Parathyroid adenoma (tissue), 2 donors: ENCODE data around the gene SH3D21.

Experiments used
- H2AFZ ChIP-seq: fragments of 300-600 bp; sonication (generic); one replicate; pipeline ENCODE4 v1.7.0; 2017; ENCODE audit warnings: antibody characterized with exemption, mild to moderate bottlenecking
- H3K27ac ChIP-seq: fragments of 300-600 bp; sonication (generic); one replicate; pipeline ENCODE4 v1.7.0; 2017
- H3K27me3 ChIP-seq: fragments of 300-600 bp; sonication (generic); one replicate; pipeline ENCODE4 v1.7.0; 2017; ENCODE audit warnings: low read length; ENCODE audit not compliant: control insufficient read depth, insufficient read depth
- H3K36me3 ChIP-seq: fragments of 300-600 bp; sonication (generic); one replicate; pipeline ENCODE4 v1.7.0; 2017; ENCODE audit warnings: low read length; ENCODE audit not compliant: control insufficient read depth, insufficient read depth
- H3K4me1 ChIP-seq: fragments of 300-600 bp; sonication (generic); one replicate; pipeline ENCODE4 v1.7.0; 2017; ENCODE audit warnings: control low read depth
- H3K4me2 ChIP-seq: fragments of 300-600 bp; sonication (generic); one replicate; pipeline ENCODE4 v1.7.0; 2017; ENCODE audit warnings: low read length
- H3K4me3 ChIP-seq: fragments of 300-600 bp; sonication (generic); one replicate; pipeline ENCODE4 v1.7.0; 2017; ENCODE audit warnings: low read depth, low read length
- H3K79me2 ChIP-seq: fragments of 300-600 bp; sonication (generic); one replicate; pipeline ENCODE4 v1.7.0; 2017; ENCODE audit warnings: control low read depth
- H3K9ac ChIP-seq: fragments of 300-600 bp; sonication (generic); one replicate; pipeline ENCODE4 v1.7.0; 2017; ENCODE audit warnings: mild to moderate bottlenecking
- H3K9me3 ChIP-seq: fragments of 300-600 bp; sonication (generic); one replicate; pipeline ENCODE4 v1.7.0; 2017; ENCODE audit warnings: low read length; ENCODE audit not compliant: control insufficient read depth
- CTCF ChIP-seq: fragments of 300-600 bp; sonication (generic); IDR thresholded peaks from one replicate; pipeline ENCODE4 v1.7.0; 2017; ENCODE audit warnings: antibody characterized with exemption, mild to moderate bottlenecking
- donor health status: primary hyperparathyroidism.

Gene SH3D21

GRCh38 chr1:36321119-36321951 lies 15.2 kb downstream of the SH3D21 start:
- H3K4me1 ChIP-seq = no peaks in the 10 kb centered on the region
- no peaks in the 10 kb centered on the region for H3K9me3 ChIP-seq
- no peak overlapping the region for H2AFZ ChIP-seq
- H3K27ac ChIP-seq = no peak overlapping the region
- H3K4me3 ChIP-seq = no peak overlapping the region
- H3K27me3 ChIP-seq = no peaks in the 10 kb centered on the region
- H3K4me2 ChIP-seq = no peak overlapping the region
- no peaks in the 10 kb centered on the region for H3K36me3 ChIP-seq
- no peaks in the 10 kb centered on the region for H3K79me2 ChIP-seq
- TF ChIP-seq CTCF = no peak
- H3K9ac ChIP-seq = no peak overlapping the region

GRCh38 chr1:36322041-36322785 lies 16.0 kb downstream of the SH3D21 start:
- H3K27ac ChIP-seq = no peak overlapping the region
- H3K4me1 ChIP-seq = no peaks in the 10 kb centered on the region
- H3K9ac ChIP-seq = no peak overlapping the region

GRCh38 chr1:36322786-36323635 lies 16.8 kb downstream of the SH3D21 start:
- no peaks in the 10 kb centered on the region for H3K4me1 ChIP-seq
- no peaks in the 10 kb centered on the region for H3K79me2 ChIP-seq
- no peak for TF ChIP-seq CTCF
- no peaks in the 10 kb centered on the region for H3K27me3 ChIP-seq
- peak overlapping the region; percentile 42 for H3K27ac ChIP-seq
- H3K9me3 ChIP-seq = no peaks in the 10 kb centered on the region
- no peak overlapping the region for H3K9ac ChIP-seq
- peak overlapping the region; percentile 85 for H2AFZ ChIP-seq
- H3K36me3 ChIP-seq = no peaks in the 10 kb centered on the region
- H3K4me2 ChIP-seq = peak overlapping the region; percentile 50
- H3K4me3 ChIP-seq = peak overlapping the region; percentile 41

More at GRCh38 chr1:36322041-36322785, 16.0 kb downstream of the SH3D21 start:
- peak overlapping the region; percentile 41 for H3K4me3 ChIP-seq
- no peaks in the 10 kb centered on the region for H3K27me3 ChIP-seq
- H3K4me2 ChIP-seq = peak overlapping the region; percentile 50
- no peaks in the 10 kb centered on the region for H3K36me3 ChIP-seq
- no peak for TF ChIP-seq CTCF
- H2AFZ ChIP-seq = no peak overlapping the region
- H3K79me2 ChIP-seq = no peaks in the 10 kb centered on the region
- no peaks in the 10 kb centered on the region for H3K9me3 ChIP-seq

GRCh38 chr1:36323636-36324352 lies 17.6 kb downstream of the SH3D21 start, which contains the start of gene EVA1B:
Gene EVA1B, minus strand, starts transcription at chr1:36323645. Its CDS starts 608 bp downstream, at chr1:36323037.
- Histone ChIP-seq H3K4me3 (peak within 1 kb of the TSS; percentile 57), H3K4me1 (no peaks in the 10 kb centered on the region), H3K27me3 (no peaks in the 10 kb centered on the region), H3K27ac (peak within 1 kb of the TSS; percentile 42), H3K9me3 (no peaks in the 10 kb centered on the region), H3K79me2 (no peaks in the 10 kb centered on the region), H2AFZ (peak within 1 kb of the TSS; percentile 85), H3K36me3 (no peaks in the 10 kb centered on the region), H3K9ac (no peak within 1 kb of the TSS), H3K4me2 (peak within 1 kb of the TSS; percentile 75)
- no peak for TF ChIP-seq CTCF
